ENCODE results near the gene USF2.

Gene USF2

GRCh38 chr19:35294859-35295791, 26.4 kb downstream of the USF2 start:
- Histone ChIP-seq H3K9ac (ENCODE audit: insufficient read length, low read depth) (no peak overlapping the region), H3K4me1 (ENCODE audit: insufficient read depth, insufficient read length) (peaks cover 13% of the 10 kb centered on the region)

GRCh38 chr19:35295792-35296462, 27.2 kb downstream of the USF2 start:
- H3K9ac ChIP-seq (ENCODE audit: insufficient read length, low read depth): no peak overlapping the region
- no peaks in the 10 kb centered on the region for H3K9me3 ChIP-seq (ENCODE audit: insufficient read depth, low read length)
- DNase-seq (ENCODE audit: low read depth, low spot score): no peak
- no peak for TF ChIP-seq SUZ12 (IDR thresholded peaks at IDR 0.05; ENCODE audit: extremely low read depth, insufficient read depth, insufficient read length)
- TF ChIP-seq YY1 (IDR thresholded peaks at IDR 0.05; ENCODE audit: insufficient read depth, insufficient read length): no peak
- TF ChIP-seq ZNF274 (IDR thresholded peaks at IDR 0.05; ENCODE audit: low read depth, low read length): no peak
- no peaks in the 10 kb centered on the region for H3K36me3 ChIP-seq (ENCODE audit: insufficient read depth, insufficient read length, low read length)
- H3K4me3 ChIP-seq (ENCODE audit: insufficient read length, low read depth): no peak overlapping the region
- H3K27me3 ChIP-seq (ENCODE audit: insufficient read depth, insufficient read length): no peaks in the 10 kb centered on the region
- peaks cover 10% of the 10 kb centered on the region for H3K4me1 ChIP-seq (ENCODE audit: insufficient read depth, insufficient read length)

More at GRCh38 chr19:35294859-35295791, 26.4 kb downstream of the USF2 start:
- H3K9me3 ChIP-seq (ENCODE audit: insufficient read depth, low read length): no peaks in the 10 kb centered on the region
- no peak for TF ChIP-seq YY1 (IDR thresholded peaks at IDR 0.05; ENCODE audit: insufficient read depth, insufficient read length)
- no peak for TF ChIP-seq ZNF274 (IDR thresholded peaks at IDR 0.05; ENCODE audit: low read depth, low read length)
- no peak for TF ChIP-seq SUZ12 (IDR thresholded peaks at IDR 0.05; ENCODE audit: extremely low read depth, insufficient read depth, insufficient read length)
- no peaks in the 10 kb centered on the region for H3K36me3 ChIP-seq (ENCODE audit: insufficient read depth, insufficient read length, low read length)
- DNase-seq (ENCODE audit: low read depth, low spot score): no peak
- no peaks in the 10 kb centered on the region for H3K27me3 ChIP-seq (ENCODE audit: insufficient read depth, insufficient read length)
- H3K4me3 ChIP-seq (ENCODE audit: insufficient read length, low read depth): no peak overlapping the region

GRCh38 chr19:35296644-35297514, 28.1 kb downstream of the USF2 start:
- no peaks in the 10 kb centered on the region for H3K27me3 ChIP-seq (ENCODE audit: insufficient read depth, insufficient read length)
- no peak overlapping the region for H3K4me3 ChIP-seq (ENCODE audit: insufficient read length, low read depth)
- peaks cover 6% of the 10 kb centered on the region for H3K4me1 ChIP-seq (ENCODE audit: insufficient read depth, insufficient read length)
- DNase-seq (ENCODE audit: low read depth, low spot score): no peak
- H3K36me3 ChIP-seq (ENCODE audit: insufficient read depth, insufficient read length, low read length): no peaks in the 10 kb centered on the region
- no peak for TF ChIP-seq SUZ12 (IDR thresholded peaks at IDR 0.05; ENCODE audit: extremely low read depth, insufficient read depth, insufficient read length)
- TF ChIP-seq YY1 (IDR thresholded peaks at IDR 0.05; ENCODE audit: insufficient read depth, insufficient read length): no peak
- no peak for TF ChIP-seq ZNF274 (IDR thresholded peaks at IDR 0.05; ENCODE audit: low read depth, low read length)
- H3K9me3 ChIP-seq (ENCODE audit: insufficient read depth, low read length): no peaks in the 10 kb centered on the region
- no peak overlapping the region for H3K9ac ChIP-seq (ENCODE audit: insufficient read length, low read depth)

- no peak overlapping the region for H3K9ac ChIP-seq (ENCODE audit: insufficient read length, low read depth)
- peaks cover 6% of the 10 kb centered on the region for H3K4me1 ChIP-seq (ENCODE audit: insufficient read depth, insufficient read length)
- no peaks in the 10 kb centered on the region for H3K9me3 ChIP-seq (ENCODE audit: insufficient read depth, low read length)
- no peaks in the 10 kb centered on the region for H3K36me3 ChIP-seq (ENCODE audit: insufficient read depth, insufficient read length, low read length)
- no peak overlapping the region for H3K4me3 ChIP-seq (ENCODE audit: insufficient read length, low read depth)
- no peaks in the 10 kb centered on the region for H3K27me3 ChIP-seq (ENCODE audit: insufficient read depth, insufficient read length)
- no peak for DNase-seq (ENCODE audit: low read depth, low spot score)
- no peak for TF ChIP-seq SUZ12 (IDR thresholded peaks at IDR 0.05; ENCODE audit: extremely low read depth, insufficient read depth, insufficient read length)
- no peak for TF ChIP-seq ZNF274 (IDR thresholded peaks at IDR 0.05; ENCODE audit: low read depth, low read length)
- TF ChIP-seq YY1 (IDR thresholded peaks at IDR 0.05; ENCODE audit: insufficient read depth, insufficient read length): no peak
Observed at GRCh38 chr19:35297515-35297848, 28.7 kb downstream of the USF2 start.

- Histone ChIP-seq H3K9me3 (ENCODE audit: insufficient read depth, low read length) (no peaks in the 10 kb centered on the region), H3K4me1 (ENCODE audit: insufficient read depth, insufficient read length) (peaks cover 6% of the 10 kb centered on the region), H3K36me3 (ENCODE audit: insufficient read depth, insufficient read length, low read length) (no peaks in the 10 kb centered on the region), H3K27me3 (ENCODE audit: insufficient read depth, insufficient read length) (no peaks in the 10 kb centered on the region), H3K9ac (ENCODE audit: insufficient read length, low read depth) (no peak overlapping the region), H3K4me3 (ENCODE audit: insufficient read length, low read depth) (no peak overlapping the region)
- no peak for TF ChIP-seq SUZ12 (IDR thresholded peaks at IDR 0.05; ENCODE audit: extremely low read depth, insufficient read depth, insufficient read length)
- TF ChIP-seq YY1 (IDR thresholded peaks at IDR 0.05; ENCODE audit: insufficient read depth, insufficient read length): no peak
- TF ChIP-seq ZNF274 (IDR thresholded peaks at IDR 0.05; ENCODE audit: low read depth, low read length): no peak
- no peak for DNase-seq (ENCODE audit: low read depth, low spot score)
Observed at GRCh38 chr19:35297922-35298321, 29.2 kb downstream of the USF2 start.

GRCh38 chr19:35298561-35298972, 29.8 kb downstream of the USF2 start:
- no peaks in the 10 kb centered on the region for H3K36me3 ChIP-seq (ENCODE audit: insufficient read depth, insufficient read length, low read length)
- peaks cover 6% of the 10 kb centered on the region for H3K4me1 ChIP-seq (ENCODE audit: insufficient read depth, insufficient read length)
- H3K9ac ChIP-seq (ENCODE audit: insufficient read length, low read depth): no peak overlapping the region
- TF ChIP-seq YY1 (IDR thresholded peaks at IDR 0.05; ENCODE audit: insufficient read depth, insufficient read length) (no peak), ZNF274 (IDR thresholded peaks at IDR 0.05; ENCODE audit: low read depth, low read length) (no peak), SUZ12 (IDR thresholded peaks at IDR 0.05; ENCODE audit: extremely low read depth, insufficient read depth, insufficient read length) (no peak)
- no peak overlapping the region for H3K4me3 ChIP-seq (ENCODE audit: insufficient read length, low read depth)
- H3K9me3 ChIP-seq (ENCODE audit: insufficient read depth, low read length): no peaks in the 10 kb centered on the region
- H3K27me3 ChIP-seq (ENCODE audit: insufficient read depth, insufficient read length): no peaks in the 10 kb centered on the region
- no peak for DNase-seq (ENCODE audit: low read depth, low spot score)

Measured in NT2/D1 (cell line).